H1 (cell line): ENCODE results near the gene PCED1B. TPM values are rescaled to one million over a fixed set of nuclear protein-coding genes. Genes with fewer than 3 reads are reported as not detected.

Experiments
- CTCF ChIA-PET: fragments of 300-600 bp; sonication (Branson Sonifier 250); formaldehyde crosslinking; loops from one replicate; lab custom pipeline; 2021; ENCODE audit not compliant: partially characterized antibody; lab: Charles Lee
- POLR2A ChIA-PET: fragments of 300-600 bp; sonication (Branson Sonifier 250); formaldehyde crosslinking; loops from one replicate; lab custom pipeline; 2021; ENCODE audit warnings: inconsistent platforms; ENCODE audit not compliant: partially characterized antibody; lab: Charles Lee
- DNase-seq, 2 experiments: peaks; one replicate each; pipeline versions ENCODE4 v3.0.0 to v3.0.0-alpha.2; 2010 to 2022; ENCODE audit warnings: low spot score in 2 of 2, low read depth in 1 of 2, mixed read lengths in 1 of 2
- FAIRE-seq: peaks from 2 replicates; lab custom pipeline; 2011; peaks lifted over from hg19 to GRCh38; lab: Jason Lieb, UNC
- H2AFZ ChIP-seq: 2 replicates; pipeline ENCODE4 v1.8.1; 2012; ENCODE audit warnings: low read length, inconsistent platforms
- H2AK5ac ChIP-seq: 2 replicates; pipeline ENCODE4 v1.6.1; 2013; ENCODE audit warnings: low read depth, low read length
- H2BK120ac ChIP-seq: replicated peaks from 2 replicates; pipeline ENCODE3; 2013; ENCODE audit warnings: low read depth, low read length, inconsistent platforms
- H2BK12ac ChIP-seq: 2 replicates; pipeline ENCODE4 v1.6.1; 2013; ENCODE audit warnings: low read depth, low read length
- H2BK15ac ChIP-seq: 2 replicates; pipeline ENCODE4 v1.6.1; 2013; ENCODE audit warnings: low read length
- H2BK20ac ChIP-seq: 2 replicates; pipeline ENCODE4 v1.6.1; 2013; ENCODE audit warnings: low read length
- H2BK5ac ChIP-seq: 2 replicates; pipeline ENCODE4 v1.6.1; 2013; ENCODE audit warnings: low read depth, low read length
- H3K14ac ChIP-seq: 2 replicates; pipeline ENCODE4 v1.6.1; 2013; ENCODE audit warnings: inconsistent platforms; ENCODE audit not compliant: insufficient read length
- H3K18ac ChIP-seq: 2 replicates; pipeline ENCODE4 v1.6.1; 2013; ENCODE audit warnings: low read length; ENCODE audit errors: extremely low read depth
- H3K23ac ChIP-seq: 2 replicates; pipeline ENCODE4 v1.6.1; 2013; ENCODE audit warnings: inconsistent platforms; ENCODE audit not compliant: insufficient read length
- H3K23me2 ChIP-seq: 2 replicates; pipeline ENCODE4 v1.6.1; 2013; ENCODE audit warnings: low read depth, low read length
- H3K27ac ChIP-seq: 2 replicates; pipeline ENCODE4 v1.6.1; 2011; ENCODE audit warnings: low read depth, low read length, inconsistent platforms
- H3K27me3 ChIP-seq, 4 experiments: replicated peaks in 1 of 4; 1 replicate in 1 of 4; 2 replicates in 3 of 4; pipeline versions ENCODE4 v1.6.1 to v1.8.1; 2011 to 2013; ENCODE audit warnings: low read length in 3 of 4, mild to moderate bottlenecking in 3 of 4, inconsistent platforms in 2 of 4, mixed read lengths in 2 of 4, moderate library complexity in 1 of 4; ENCODE audit not compliant: control insufficient read depth in 3 of 4, insufficient read depth in 3 of 4; ENCODE audit errors: extremely low read depth in 1 of 4
- H3K36me3 ChIP-seq, 4 experiments: 2 replicates each; pipeline versions ENCODE4 v1.6.1 to v1.8.1; 2011 to 2013; ENCODE audit warnings: mild to moderate bottlenecking in 4 of 4, low read length in 3 of 4, moderate library complexity in 2 of 4, control low read depth in 1 of 4, inconsistent platforms in 1 of 4; ENCODE audit not compliant: insufficient read depth in 4 of 4, control insufficient read depth in 2 of 4
- H3K4ac ChIP-seq: replicated peaks from 2 replicates; pipeline ENCODE3; 2013; ENCODE audit warnings: low read length, low read depth, mixed read lengths, inconsistent platforms; ENCODE audit not compliant: insufficient read length
- H3K4me1 ChIP-seq, 4 experiments: replicated peaks in 1 of 4; 1 replicate in 1 of 4; 2 replicates in 3 of 4; pipeline versions ENCODE4 v1.6.1 to v1.8.1; 2011 to 2013; ENCODE audit warnings: low read length in 3 of 4, inconsistent platforms in 2 of 4, mixed read lengths in 1 of 4; ENCODE audit not compliant: insufficient read depth in 4 of 4, control insufficient read depth in 3 of 4
- H3K4me2 ChIP-seq, 2 experiments: 2 replicates each; pipeline versions ENCODE4 v1.6.1 to v1.8.1; 2011 to 2013; ENCODE audit warnings: low read depth in 2 of 2, low read length in 2 of 2, control low read depth in 1 of 2, inconsistent platforms in 1 of 2, mild to moderate bottlenecking in 1 of 2; ENCODE audit not compliant: insufficient read depth in 1 of 2
- H3K4me3 ChIP-seq, 4 experiments: fragments of 200-600, 300-600 bp in 1 of 4; sonication (generic), shearing (Covaris generic), sonication (Bioruptor Twin) in 1 of 4; 2 replicates each; pipeline versions ENCODE4 v1.5.1 to v1.8.1; 2011 to 2016; ENCODE audit warnings: low read length in 4 of 4, low read depth in 3 of 4, control low read depth in 2 of 4, inconsistent platforms in 2 of 4, mild to moderate bottlenecking in 2 of 4, mixed read lengths in 1 of 4, moderate library complexity in 1 of 4; ENCODE audit not compliant: insufficient read depth in 2 of 4; ENCODE audit errors: extremely low read depth in 1 of 4
- H3K56ac ChIP-seq: replicated peaks from 2 replicates; pipeline ENCODE3; 2013; ENCODE audit warnings: low read depth, mild to moderate bottlenecking, mixed read lengths, low read length, inconsistent platforms; ENCODE audit not compliant: insufficient read length
- H3K79me1 ChIP-seq: 2 replicates; pipeline ENCODE4 v1.6.1; 2013; ENCODE audit warnings: low read depth, low read length, control low read depth
- H3K79me2 ChIP-seq, 2 experiments: 2 replicates each; pipeline versions ENCODE4 v1.6.1 to v1.8.1; 2012 to 2013; ENCODE audit warnings: low read length in 2 of 2, mild to moderate bottlenecking in 2 of 2, inconsistent platforms in 1 of 2; ENCODE audit not compliant: insufficient read depth in 2 of 2, control insufficient read depth in 1 of 2
- H3K9ac ChIP-seq, 4 experiments: replicated peaks in 1 of 4; 1 replicate in 1 of 4; 2 replicates in 3 of 4; pipeline versions ENCODE4 v1.6.1 to v1.8.1; 2011 to 2013; ENCODE audit warnings: low read depth in 3 of 4, low read length in 3 of 4, control low read depth in 2 of 4, mild to moderate bottlenecking in 2 of 4, moderate library complexity in 2 of 4, inconsistent platforms in 1 of 4; ENCODE audit errors: extremely low read depth in 1 of 4
- H3K9me3 ChIP-seq, 2 experiments: 2 replicates each; pipeline versions ENCODE4 v1.6.1 to v1.8.1; 2012 to 2013; ENCODE audit warnings: mild to moderate bottlenecking in 2 of 2, moderate library complexity in 2 of 2, control low read depth in 1 of 2, inconsistent platforms in 1 of 2, low read depth in 1 of 2, low read length in 1 of 2, mixed read lengths in 1 of 2; ENCODE audit not compliant: insufficient read depth in 2 of 2
- H4K20me1 ChIP-seq, 2 experiments: replicated peaks in 1 of 2; 2 replicates each; pipeline versions ENCODE3 to v1.8.1; 2011 to 2013; ENCODE audit warnings: inconsistent platforms in 2 of 2, low read length in 2 of 2, mild to moderate bottlenecking in 1 of 2; ENCODE audit not compliant: insufficient read depth in 2 of 2, control insufficient read depth in 1 of 2
- H4K5ac ChIP-seq: 2 replicates; pipeline ENCODE4 v1.6.1; 2013; ENCODE audit warnings: low read length, low read depth, mixed read lengths, inconsistent platforms; ENCODE audit not compliant: insufficient read length
- H4K8ac ChIP-seq: 2 replicates; pipeline ENCODE4 v1.8.0; 2013; ENCODE audit warnings: mild to moderate bottlenecking, moderate library complexity, low read length, inconsistent platforms; ENCODE audit not compliant: insufficient read depth; ENCODE audit errors: extremely low read depth
- H4K91ac ChIP-seq: replicated peaks from 2 replicates; pipeline ENCODE3; 2013; ENCODE audit warnings: low read length, mixed read lengths, inconsistent platforms; ENCODE audit not compliant: insufficient read length
- BACH1 ChIP-seq: IDR thresholded peaks from 2 replicates; pipeline ENCODE4 v1.6.1; 2012; ENCODE audit warnings: low read length, improper control_type of control experiment
- BRCA1 ChIP-seq: IDR thresholded peaks from 2 replicates; pipeline ENCODE4 v1.6.1; 2012; ENCODE audit warnings: low read depth, low read length, improper control_type of control experiment
- CEBPB ChIP-seq: IDR thresholded peaks from 2 replicates; pipeline ENCODE4 v1.6.1; 2012; ENCODE audit warnings: low read depth, low read length
- EGR1 ChIP-seq: IDR thresholded peaks from 2 replicates; pipeline ENCODE4 v1.6.1; 2011; ENCODE audit warnings: low read depth, low read length, borderline replicate concordance
- JUN ChIP-seq: IDR thresholded peaks from 2 replicates; pipeline ENCODE4 v1.6.1; 2011; ENCODE audit warnings: low read depth, mild to moderate bottlenecking, improper control_type of control experiment, low read length
- NANOG ChIP-seq: IDR thresholded peaks from 2 replicates; pipeline ENCODE4 v1.6.1; 2011; ENCODE audit warnings: low read length, low read depth, mild to moderate bottlenecking, inconsistent platforms; ENCODE audit not compliant: insufficient read depth, poor library complexity, severe bottlenecking
- NRF1 ChIP-seq: IDR thresholded peaks from 2 replicates; pipeline ENCODE4 v1.6.1; 2011; ENCODE audit warnings: mild to moderate bottlenecking, low read depth, low read length, improper control_type of control experiment
- PHF8 ChIP-seq: fragments of 200-600 bp; sonication (generic); conservative IDR thresholded peaks from 2 replicates; pipeline ENCODE4 v1.7.1; 2012; ENCODE audit warnings: low read depth, mild to moderate bottlenecking, inconsistent platforms, low read length, moderate library complexity
- POLR2AphosphoS5 ChIP-seq: IDR thresholded peaks from 2 replicates; pipeline ENCODE4 v1.6.1; 2011; ENCODE audit warnings: low read depth, low read length
- RFX5 ChIP-seq: IDR thresholded peaks from 2 replicates; pipeline ENCODE4 v1.6.1; 2011; ENCODE audit warnings: low read depth, low read length, improper control_type of control experiment, borderline replicate concordance
- RXRA ChIP-seq: IDR thresholded peaks from 2 replicates; pipeline ENCODE4 v1.6.1; 2011; ENCODE audit warnings: low read depth, mild to moderate bottlenecking, low read length, moderate library complexity; ENCODE audit not compliant: insufficient read depth
- WGBS, 2 experiments: shearing (Covaris generic) in 1 of 2; methylation state at CpG; one replicate each; pipeline versions ENCODE4 v1.1.6 to v1.1.7; 2013 to 2015; ENCODE audit warnings: low lambda C conversion rate in 2 of 2, mixed read lengths in 2 of 2, inconsistent platforms in 1 of 2, low coverage in 1 of 2, missing lambda C conversion rate in 1 of 2; ENCODE audit not compliant: insufficient replicate concordance in 2 of 2, insufficient coverage in 1 of 2, insufficient read length in 1 of 2; ENCODE audit errors: extremely low coverage in 1 of 2, missing lambda C conversion rate in 1 of 2; 5-methylcytosine and 5-hydroxymethylcytosine counted together
- polyA plus RNA-seq, 7 experiments: library from polyadenylated mRNA; depleted of rRNA in 3 of 7; stranded (reverse) in 5 of 7; unstranded in 2 of 7; fragments of >200 nt in 5 of 7; fragments of 200-250 nt in 2 of 7; gene quantifications; 1 replicate in 5 of 7; 2 replicates in 1 of 7; 4 replicates in 1 of 7; pipeline versions ENCODE4 v1.2.1 to v1.2.3, GENCODE V29; 2011 to 2013; ENCODE audit warnings: missing spikeins in 2 of 7, mixed read lengths in 2 of 7
- total RNA-seq: library from RNA; stranded (reverse); fragmentation: NEBNext Ultra II Directional; extraction: Animal tissue kit (Norgen Biotek cat#: 25700); gene quantifications from 2 replicates; pipeline ENCODE4 v1.2.1, GENCODE V29; 2021

The PCED1B gene
- total and polyA plus RNA-seq, 2 of the 8 experiments (the other 6 are each of a cell fraction or from before 2014, with no cell fraction given): 4.7 to 5.4 TPM

GRCh38 chr12:47095446-47096236, 16.2 kb downstream of the PCED1B start:
- Histone ChIP-seq H3K9ac (no peak overlapping the region), H2BK12ac (no peak overlapping the region), H3K23ac (no peak overlapping the region), H3K4me3 (no peak overlapping the region), H2BK5ac (no peak overlapping the region), H3K9me3 (no peaks in the 10 kb centered on the region), H2BK15ac (no peak overlapping the region), H3K14ac (no peak overlapping the region), H3K79me1 (no peaks in the 10 kb centered on the region), H4K8ac (no peak overlapping the region), H3K18ac (no peak overlapping the region), H3K36me3 (no peaks in the 10 kb centered on the region), H4K91ac (no peak overlapping the region), H3K56ac (no peak overlapping the region), H2BK120ac (no peak overlapping the region), H3K23me2 (no peaks in the 10 kb centered on the region), H3K4ac (no peak overlapping the region), H3K27me3 (no peaks in the 10 kb centered on the region), H3K27ac (no peak overlapping the region), H3K4me2 (no peak overlapping the region), H2AFZ (no peak overlapping the region), H2BK20ac (no peak overlapping the region), H3K4me1 (peaks cover 0 to 2% (median 0%) of the 10 kb centered on the region in 4 experiments; a peak in 1 of 7 replicates), H2AK5ac (no peak overlapping the region), H3K79me2 (no peaks in the 10 kb centered on the region), H4K20me1 (no peaks in the 10 kb centered on the region), H4K5ac (no peak overlapping the region)
- POLR2A ChIA-PET: no interaction called here
- WGBS, 2 experiments: 73% methylated on average over 3 of the region's 3 CpGs; no CpG with 5 or more reads in 1 of the 2 experiments
- CTCF ChIA-PET: interaction anchor here (0.7 to 1.2 kb wide), 5 partner anchors 16 to 437 kb away, joined by 3 to 4 read pairs (median 3); partner anchors contain the start of gene AMIGO2
- no peak for FAIRE-seq
- no peak for DNase-seq
- no peak for TF ChIP-seq RFX5
- no peak for TF ChIP-seq JUN
- TF ChIP-seq BACH1: no peak
- TF ChIP-seq BRCA1: no peak
- no peak for TF ChIP-seq PHF8
- TF ChIP-seq CEBPB: no peak
- no peak for TF ChIP-seq NRF1
- TF ChIP-seq POLR2AphosphoS5: no peak
- TF ChIP-seq EGR1: no peak
- TF ChIP-seq RXRA: no peak
- no peak for TF ChIP-seq NANOG
